GM18861 (cell line): ENCODE data around the gene NBAS.
"Not testable (repeated sequence)": the region's sequence is repeated elsewhere in the genome, so short reads cannot be mapped to it uniquely, and the experiment has no call there.

Experiments used
- ATAC-seq: cut with Tn5 transposase; IDR thresholded peaks from one replicate; pipeline ENCODE4 v1.9.1; 2021; ENCODE audit not compliant: unreplicated experiment

The NBAS gene

DNA sequence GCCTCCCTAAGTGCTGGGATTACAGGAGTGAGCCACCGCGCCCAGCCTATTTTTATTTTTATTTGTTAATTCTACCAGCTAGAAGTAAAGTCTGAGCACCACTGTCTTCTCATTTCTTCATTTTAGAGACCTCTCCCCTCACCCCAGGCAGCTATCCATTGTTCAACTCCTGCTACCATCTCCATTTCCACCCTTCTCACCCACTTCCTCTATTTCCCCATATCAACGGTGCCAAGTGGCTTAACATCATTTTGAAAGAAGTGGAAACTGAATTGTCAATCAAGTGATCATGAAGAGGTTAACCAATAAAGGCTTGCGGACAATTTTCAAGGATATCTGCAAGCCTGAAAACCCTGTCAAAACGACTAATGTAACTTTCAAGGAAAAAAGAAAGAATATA lies 323.1 kb downstream of the NBAS start:
- no peak for ATAC-seq

DNA sequence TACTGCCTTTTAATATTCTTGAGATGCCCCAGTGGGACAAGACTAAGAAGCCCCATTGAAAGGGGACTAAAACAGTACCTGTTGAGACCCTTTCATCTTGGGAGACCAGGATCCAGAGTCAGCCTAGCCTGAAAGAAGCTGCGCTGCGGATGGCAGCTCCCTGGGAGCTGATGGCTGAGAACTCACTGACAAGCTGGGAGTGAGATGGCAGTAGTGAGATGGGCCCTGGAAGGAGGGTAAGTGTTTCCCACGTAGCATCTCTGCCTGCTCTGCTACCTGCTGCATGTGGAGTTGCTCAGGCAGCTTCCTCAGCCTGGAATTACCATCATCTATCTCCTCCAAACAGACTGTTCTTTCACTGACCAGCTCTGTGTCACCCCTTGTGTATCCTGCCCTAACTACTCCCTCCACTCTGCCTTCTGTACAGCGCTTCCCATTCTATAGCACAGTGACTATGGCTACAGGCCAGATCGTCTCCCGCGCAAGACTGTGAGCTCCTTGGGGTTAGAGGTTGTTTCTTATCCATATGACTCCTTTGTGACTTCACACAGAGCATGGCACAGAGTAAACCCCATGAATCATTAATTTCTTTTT lies 330.4 kb downstream of the NBAS start:
- ATAC-seq, result no peak

DNA sequence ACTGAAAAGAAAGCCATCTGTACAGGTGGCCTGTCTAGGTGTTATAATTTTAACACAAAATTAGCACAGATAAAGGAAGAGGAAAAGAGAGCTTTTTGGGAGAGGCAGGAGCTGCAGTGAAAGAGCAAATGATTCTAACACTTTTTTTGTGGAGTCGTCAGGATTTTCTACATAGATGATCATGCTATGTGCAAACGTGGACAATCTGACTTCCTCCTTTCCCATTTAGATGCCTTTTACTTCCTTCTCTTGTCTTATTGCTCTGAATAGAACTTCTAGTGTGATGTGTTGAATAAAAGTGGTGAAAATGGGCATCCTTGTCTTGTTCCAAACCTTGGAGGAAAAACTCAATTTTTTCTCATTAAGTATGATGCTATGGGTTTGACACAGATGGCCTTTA lies 334.5 kb downstream of the NBAS start:
- ATAC-seq, result no peak

DNA sequence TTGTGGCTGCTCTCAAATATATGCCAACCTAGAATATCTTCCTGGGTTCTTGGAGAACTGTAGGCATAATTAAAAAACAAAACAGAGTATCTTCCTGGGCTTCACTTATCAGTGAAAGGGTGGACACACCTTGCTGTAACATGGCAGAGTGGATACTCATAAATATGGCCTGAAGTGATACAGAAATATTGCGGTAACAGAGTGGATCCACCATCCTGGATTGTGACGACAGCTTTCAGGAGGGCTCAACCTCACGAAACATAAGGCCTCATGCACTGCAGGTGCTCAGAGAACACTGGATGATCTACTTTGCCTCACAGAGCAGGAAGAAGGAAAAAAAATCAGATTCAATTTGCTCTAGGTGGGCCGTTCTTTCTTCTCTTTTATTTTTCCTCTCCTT lies 336.0 kb downstream of the NBAS start:
- no peak for ATAC-seq

DNA sequence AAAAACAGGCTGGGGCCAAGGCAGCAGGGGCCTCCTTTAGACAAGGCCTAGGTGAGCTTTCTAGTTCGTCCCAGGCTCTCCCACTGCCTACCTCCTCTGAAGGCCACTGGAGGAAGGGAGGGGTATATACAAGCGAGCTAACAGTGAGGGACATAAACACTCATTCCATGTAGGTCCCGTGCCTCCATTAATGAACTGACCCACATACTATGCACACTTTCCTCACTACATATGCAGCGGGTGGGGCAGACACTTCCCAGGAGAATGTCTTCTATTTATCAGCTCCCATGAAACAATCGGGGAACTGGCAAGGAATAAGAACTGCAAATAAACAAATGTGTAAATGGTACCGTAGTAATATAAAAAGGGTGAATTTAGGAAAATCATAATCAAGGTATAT lies 336.5 kb downstream of the NBAS start:
- ATAC-seq, result no peak

DNA sequence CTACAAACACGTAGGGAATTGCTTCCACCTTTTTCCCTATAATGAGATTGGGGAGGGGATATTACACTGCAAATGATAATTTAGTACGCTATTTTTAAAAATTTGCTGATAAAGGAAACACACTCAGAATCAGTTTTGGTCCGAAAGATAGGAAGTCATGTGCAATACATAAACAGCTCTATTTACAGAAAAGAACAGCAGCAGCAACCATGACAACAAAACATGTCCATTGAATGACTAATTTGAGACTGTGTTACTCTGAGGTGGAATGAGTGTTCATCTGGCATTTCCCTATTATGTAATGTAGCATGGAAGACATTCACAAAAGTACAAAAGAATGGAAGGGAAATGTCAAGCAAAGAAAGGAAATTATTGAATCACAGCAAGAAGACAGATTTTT lies 337.2 kb downstream of the NBAS start:
- no peak for ATAC-seq

DNA sequence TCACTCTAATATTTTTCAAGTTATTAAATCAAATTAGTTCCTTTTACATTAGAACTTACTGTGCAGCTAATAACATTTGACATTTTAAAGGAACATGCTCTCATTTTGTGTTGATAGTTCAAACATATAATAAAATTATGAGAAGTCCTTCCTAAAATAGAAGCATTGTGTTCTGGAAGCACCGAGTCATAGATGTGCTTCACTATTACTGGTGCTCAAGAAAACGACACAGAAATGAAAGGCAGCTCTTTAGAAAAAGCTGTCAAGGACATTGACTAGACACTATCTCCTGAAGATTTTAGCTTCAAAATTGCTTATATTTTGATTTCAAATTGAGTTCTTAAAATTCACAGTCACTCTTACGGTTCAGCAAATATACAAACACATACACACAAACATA lies 338.3 kb downstream of the NBAS start:
- ATAC-seq, result no peak

DNA sequence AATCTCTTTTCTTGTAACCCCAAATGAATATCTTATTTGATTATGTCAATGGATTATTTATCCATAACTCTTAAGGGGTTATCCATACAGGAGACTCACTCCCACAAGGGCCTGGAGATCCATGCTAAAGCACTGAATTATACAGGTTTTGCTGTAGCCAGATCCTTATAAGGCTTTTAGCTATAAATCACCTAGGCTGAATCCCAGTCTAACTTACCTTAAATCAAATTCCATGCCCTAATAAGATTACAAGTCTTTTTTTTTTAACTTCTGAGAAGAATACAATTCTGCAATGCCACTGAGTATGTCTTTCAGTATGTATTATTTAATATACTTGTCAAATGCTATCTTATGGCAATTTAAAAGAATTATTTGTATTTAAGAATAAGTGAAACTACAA lies 340.5 kb downstream of the NBAS start:
- ATAC-seq, result no peak

DNA sequence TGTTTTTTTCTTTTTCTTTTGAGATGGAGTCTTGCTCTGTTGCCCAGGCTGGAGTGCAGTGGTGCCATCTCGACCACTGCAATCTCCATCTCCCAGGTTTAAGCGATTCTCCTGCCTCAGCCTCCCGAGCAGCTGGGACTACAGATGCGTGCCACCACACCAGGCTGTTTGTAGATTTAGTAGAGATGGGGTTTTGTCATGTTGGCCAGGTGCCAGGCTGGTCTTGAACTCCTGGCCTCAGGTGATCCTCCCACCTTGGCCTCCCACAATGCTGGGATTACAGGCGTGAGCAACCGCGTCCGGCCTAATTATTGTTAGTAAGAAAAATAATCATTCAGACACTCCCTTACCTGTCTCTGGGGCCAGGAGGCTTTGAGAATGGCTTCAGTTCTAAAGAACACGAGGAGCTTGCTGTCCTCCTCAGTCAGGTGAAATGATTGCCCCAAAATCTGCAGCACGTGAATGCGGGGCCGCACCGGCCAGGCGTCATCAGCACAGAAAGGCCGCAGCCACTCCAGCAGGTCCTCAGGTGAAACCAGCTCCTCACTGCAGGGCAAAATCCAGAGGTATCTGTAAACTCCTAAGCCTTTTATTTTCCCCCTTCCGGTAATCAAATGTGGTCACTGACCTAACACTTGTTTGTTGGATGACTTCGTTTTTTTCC lies 342.6 kb downstream of the NBAS start:
- ATAC-seq, result no peak

DNA sequence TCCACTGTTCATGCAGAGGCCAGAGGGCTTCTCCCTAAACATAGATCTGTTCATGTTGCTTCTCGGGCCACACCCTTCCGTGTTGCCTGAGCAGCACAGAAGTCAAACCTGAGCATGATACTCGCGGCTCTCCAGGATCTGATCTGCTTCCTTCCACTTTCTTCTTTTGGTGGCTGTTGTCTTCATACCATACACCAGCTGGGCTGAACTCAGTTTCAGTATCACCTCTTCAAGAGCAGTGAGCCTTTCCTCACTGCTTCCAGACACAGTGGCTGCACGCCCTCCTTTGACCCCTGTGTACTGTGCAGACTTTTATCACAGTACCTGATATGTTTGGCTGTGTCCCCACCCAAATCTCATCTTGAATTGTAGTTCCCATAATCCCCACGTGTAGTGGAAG lies 348.9 kb downstream of the NBAS start:
- ATAC-seq, result no peak

DNA sequence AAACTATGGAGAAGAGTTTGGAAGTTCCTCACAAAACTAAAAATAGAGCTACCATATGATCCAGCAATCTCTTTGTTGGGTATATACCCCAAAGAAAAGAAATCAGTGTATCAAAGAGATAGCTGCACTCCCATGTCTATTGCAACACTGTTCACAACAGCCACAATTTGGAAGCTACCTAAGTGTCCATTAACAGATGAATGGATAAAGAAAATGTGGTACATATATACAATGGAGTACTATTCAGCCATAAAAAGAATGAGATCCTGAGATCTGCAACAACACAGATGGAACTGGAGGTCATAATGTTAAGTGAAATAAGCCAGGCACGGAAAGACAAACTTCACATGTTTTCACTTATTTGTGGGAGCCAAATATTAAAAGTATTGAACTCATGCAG lies 350.6 kb downstream of the NBAS start:
- not testable (repeated sequence) for ATAC-seq

DNA sequence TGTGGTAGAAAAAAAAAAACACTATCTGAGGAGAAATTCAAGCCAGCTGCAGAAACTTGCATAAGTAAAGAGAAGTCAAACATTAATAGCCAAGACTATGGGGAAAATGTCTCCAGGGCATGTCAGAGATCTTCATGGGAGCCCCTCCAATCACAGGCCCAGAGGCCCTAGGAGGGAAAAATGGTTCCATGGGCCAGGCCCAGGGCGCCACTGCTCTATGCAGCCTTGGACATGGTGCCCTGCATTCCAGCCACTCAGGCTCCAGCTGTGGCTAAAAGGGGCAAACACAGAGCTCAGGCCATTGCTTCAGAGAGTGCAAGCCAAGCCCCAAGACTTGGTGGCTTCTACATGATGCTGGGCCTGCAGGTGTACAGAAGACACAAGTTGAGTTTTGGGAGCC lies 354.7 kb downstream of the NBAS start:
- ATAC-seq, result no peak

DNA sequence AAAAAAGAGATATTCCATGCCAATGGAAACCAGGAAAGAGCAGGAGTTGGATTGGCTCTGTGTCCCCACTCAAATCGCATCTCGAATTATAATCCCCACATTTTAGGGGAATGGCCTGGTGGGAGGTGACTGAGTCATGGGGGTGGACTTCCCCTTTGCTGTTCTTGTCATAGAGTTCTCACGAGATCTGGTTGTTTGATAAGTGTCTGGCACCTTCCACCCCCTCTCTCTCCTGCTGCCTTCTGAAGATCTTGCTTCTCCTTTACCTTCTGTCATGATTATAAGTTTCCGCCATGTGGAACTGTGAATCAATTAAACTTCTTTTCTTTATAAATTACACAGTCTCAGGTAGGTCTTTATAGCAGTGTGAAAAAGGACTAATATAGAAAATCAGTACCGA lies 355.6 kb downstream of the NBAS start:
- no peak for ATAC-seq

DNA sequence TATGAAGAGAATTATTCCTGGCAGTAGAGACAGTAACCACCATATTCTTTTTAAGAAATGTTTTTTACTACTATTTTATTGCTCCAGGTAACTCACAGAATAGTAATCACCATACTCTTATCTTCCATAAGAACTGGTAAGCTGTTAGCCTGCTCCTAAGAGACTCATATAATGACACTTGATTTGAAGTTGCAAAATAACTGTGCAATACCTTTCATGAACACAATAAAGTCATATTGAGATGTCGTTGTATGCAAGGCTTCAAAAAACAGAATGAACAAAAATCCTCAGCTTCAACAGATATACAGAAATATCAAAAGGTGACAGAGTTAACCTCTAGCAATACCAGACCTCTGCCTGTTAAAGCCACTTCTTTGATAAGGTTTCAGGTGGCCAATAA lies 360.1 kb downstream of the NBAS start:
- ATAC-seq, result no peak

DNA sequence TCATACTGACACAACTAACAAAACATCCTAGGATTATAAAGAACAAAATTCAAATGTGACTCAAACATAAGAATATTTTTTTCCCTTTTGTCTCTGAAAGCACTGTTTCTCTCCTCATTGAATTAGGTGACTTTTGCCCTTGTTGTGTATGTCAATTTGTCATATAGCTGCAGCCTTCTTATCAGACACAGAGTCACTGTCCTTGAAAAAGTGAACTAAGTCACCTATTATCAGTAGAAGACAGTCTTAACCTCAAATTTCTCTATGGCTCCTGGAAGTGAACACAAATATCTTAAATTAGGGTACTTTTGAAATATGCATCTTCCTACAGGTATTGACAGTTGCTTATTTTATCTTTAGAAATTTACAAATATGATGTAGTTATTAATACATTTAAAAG lies 360.6 kb downstream of the NBAS start:
- no peak for ATAC-seq

DNA sequence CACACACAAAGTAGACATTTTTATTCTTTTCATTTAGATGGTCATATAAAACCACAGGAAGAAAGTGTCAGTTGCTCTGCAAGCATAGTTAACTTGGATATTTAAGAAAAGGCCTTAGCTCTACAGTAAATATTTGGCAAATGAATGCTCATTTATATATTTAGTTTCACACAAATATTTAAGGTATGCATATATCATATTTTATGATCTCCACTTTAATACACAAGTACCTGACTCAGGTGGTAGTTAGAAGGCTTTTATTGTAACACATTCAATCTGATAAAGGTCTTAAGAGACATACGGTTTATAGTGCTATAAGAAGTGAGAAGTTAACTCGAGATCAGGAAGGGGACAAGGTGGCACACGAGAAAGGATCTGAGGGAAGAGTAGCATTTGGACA lies 363.1 kb downstream of the NBAS start:
- no peak for ATAC-seq

DNA sequence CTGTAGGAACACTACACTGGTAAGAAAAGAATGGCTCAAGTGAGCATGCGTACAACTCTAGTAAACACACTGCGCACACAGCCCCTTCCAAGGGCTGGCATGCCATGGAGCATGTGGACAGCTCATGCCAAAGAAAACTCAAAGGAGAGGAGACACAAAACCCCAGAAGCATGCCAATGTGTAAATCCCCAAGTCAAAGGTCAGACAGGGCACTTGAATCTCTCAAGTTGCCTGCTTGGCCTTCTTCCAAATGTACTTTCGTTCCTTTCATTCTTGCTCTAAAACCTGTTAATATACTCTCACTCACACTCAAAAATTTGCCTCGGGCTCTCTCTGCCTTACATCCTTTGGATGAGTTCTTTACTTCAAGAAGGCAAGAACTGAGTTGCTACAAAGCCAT lies 365.3 kb downstream of the NBAS start:
- ATAC-seq, result no peak

DNA sequence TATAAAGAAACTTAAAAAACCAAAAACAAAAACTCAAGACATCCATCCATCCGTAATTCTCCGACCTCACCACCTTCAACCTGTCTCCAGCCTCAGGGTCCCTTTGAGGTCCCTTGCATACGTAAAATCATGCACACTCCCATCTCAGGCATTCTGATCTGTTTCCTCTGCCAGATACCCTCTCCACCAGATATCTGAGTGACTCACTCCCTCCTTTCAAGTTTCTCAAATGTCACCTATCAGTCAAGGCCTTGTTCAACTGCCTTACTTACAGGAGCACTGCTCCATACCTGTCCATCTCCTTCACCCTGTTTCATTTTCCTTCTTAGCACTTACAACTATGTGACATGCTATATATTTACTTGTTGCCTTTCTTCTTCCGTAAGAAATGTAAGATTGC lies 369.3 kb downstream of the NBAS start:
- no peak for ATAC-seq

DNA sequence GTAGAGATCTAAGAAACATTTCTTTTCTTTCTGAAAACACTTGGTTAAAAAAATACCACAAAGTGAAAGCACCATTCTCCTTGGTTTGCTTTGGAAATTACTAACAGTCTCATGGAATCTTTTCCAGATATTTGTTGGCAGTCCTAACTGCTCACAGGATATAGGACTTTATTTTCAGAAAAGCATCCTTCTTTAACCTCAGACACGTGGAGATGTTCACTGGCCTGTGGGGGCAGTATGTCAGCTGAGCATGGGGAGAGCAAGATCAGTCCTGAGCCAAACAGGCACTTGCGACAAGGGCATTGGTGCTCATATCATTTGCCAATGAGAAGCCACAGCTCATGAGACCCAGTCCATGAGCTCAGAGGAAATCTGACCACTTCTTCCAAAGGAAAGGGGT lies 371.9 kb downstream of the NBAS start:
- ATAC-seq, result no peak

DNA sequence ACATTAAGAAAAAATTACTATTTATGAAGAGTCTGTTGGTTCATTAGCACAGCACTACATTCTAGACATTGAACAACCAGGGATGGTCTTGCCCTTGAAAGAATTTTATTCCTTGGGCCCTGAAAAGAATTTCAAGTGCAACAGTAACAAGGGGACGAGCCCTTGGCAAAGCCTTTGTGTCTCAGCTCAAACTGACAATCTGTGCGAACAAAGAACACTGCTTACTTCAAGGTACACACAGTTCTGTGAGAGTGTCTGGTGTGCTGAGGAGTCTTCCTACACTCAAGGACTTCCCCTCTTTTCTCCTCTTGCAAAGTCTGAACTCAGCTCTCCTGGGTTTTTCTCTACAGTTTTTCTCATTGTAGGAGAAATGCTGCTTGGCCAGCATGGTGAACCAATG lies 373.4 kb downstream of the NBAS start:
- no peak for ATAC-seq

DNA sequence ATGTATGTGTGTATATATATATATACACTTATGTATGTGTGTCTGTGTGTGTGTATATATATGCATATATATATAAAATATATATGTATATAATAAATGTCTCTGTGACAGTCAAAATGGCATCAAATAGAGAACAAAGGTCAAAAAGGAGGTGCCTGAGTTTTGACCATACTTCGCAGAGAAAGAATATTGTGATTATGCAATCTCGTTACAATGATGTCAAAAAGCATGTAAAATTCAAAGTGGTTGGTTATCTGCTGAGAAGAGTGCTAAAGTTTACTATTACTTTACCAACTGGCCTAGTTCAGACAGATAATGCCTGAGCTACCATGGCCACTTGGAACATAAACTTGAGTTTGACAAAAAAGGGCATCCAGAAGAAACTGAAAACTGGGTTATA lies 375.0 kb downstream of the NBAS start:
- no peak for ATAC-seq

DNA sequence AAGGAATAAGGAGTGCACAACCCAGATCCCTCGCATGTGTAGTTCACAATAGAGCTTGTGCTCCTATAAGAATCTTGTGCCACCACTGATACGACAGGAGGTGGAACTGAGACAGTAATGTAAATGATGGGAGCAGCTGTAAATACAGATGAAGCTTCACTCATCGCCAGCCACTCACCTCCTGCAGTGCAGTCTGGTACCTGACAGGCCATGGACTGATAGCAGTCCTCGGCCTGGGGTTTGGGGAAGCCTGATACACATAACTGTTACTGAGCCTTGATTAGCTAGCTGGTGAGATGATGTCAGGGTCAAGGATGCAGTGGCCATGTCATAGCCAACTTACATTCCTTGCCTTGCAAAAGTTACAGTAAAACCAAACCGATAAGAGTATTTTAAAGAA lies 376.6 kb downstream of the NBAS start:
- ATAC-seq, result no peak

DNA sequence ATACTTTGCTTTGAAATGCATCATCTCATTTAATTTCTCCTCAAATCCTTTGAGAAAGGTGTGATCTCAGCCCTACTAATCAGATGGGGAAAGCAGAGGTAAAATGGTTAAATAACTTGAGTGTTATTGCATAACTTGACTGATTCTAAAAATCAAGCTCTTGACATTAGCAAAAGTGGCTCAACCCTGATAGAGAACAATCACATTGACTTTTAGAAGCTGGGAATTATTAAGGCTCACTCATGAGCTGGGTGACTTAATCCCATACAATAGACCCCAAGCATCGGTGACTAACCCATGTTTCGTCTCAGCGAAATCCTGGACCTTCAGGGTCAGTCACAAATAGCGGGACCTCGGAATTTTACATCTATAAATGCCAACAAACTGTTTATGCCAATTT lies 378.9 kb downstream of the NBAS start:
- ATAC-seq, result no peak
